Smooth muscle cell of the pulmonary artery (primary cell): ENCODE data around the gene RRAGA. TPM values are rescaled to one million over a fixed set of nuclear protein-coding genes. Genes with fewer than 3 reads are reported as not detected.

Experiments used
- total RNA-seq: library from RNA; depleted of rRNA; stranded (reverse); fragments of >200 nt; gene quantifications from 2 replicates; pipeline ENCODE4 v1.2.3, GENCODE V29; 2014

RRAGA gene
- total RNA-seq = 56.3 and 82.4 TPM in 2 replicates

GRCh38 chr9:19048966-19049916 lies at the start of gene RRAGA:
Gene RRAGA (plus strand): TSS chr9:19049427. CDS start chr9:19049660, 233 bp downstream.

GRCh38 chr9:19033015-19033414 lies 16.2 kb upstream of the RRAGA start, which contains the start of gene SAXO1:
Gene SAXO1 (minus strand): TSS chr9:19033209. CDS start chr9:19032908, 301 bp downstream.

Other genes starting within 250 kb of the RRAGA start
- gene SAXO1, start 16.2 kb upstream of the RRAGA start, total RNA-seq = under 0.01 TPM in 1 of 2 replicates, not detected in the other
- gene HAUS6, start 53.5 kb downstream of the RRAGA start, total RNA-seq = 10.3 and 10.9 TPM in 2 replicates
- 105 and 288 TPM in 2 replicates for gene PLIN2, start 78.1 kb downstream of the RRAGA start, total RNA-seq
- gene DENND4C, start 181.3 kb downstream of the RRAGA start, total RNA-seq = 44.4 and 64.9 TPM in 2 replicates